Type B pancreatic cell (in vitro differentiated cells): Measurements from ENCODE around the gene CAVIN3. TPM values are rescaled to one million over a fixed set of nuclear protein-coding genes. Genes with fewer than 3 reads are reported as not detected.
"Not testable (repeated sequence)": the region's sequence is repeated elsewhere in the genome, so short reads cannot be mapped to it uniquely, and the experiment has no call there.

Source experiments
- DNase-seq: peaks from one replicate; pipeline ENCODE4 v3.0.0; 2021; ENCODE audit warnings: mixed read lengths; ENCODE audit not compliant: unreplicated experiment; ENCODE audit errors: extremely low spot score
- H3K27ac Mint-ChIP-seq: 2 replicates; pipeline ENCODE4 v1.8.0; 2021; ENCODE audit warnings: mild to moderate bottlenecking, mixed read lengths
- H3K27me3 Mint-ChIP-seq: 2 replicates; pipeline ENCODE4 v1.8.0; 2021; ENCODE audit warnings: mixed read lengths
- H3K36me3 Mint-ChIP-seq: 2 replicates; pipeline ENCODE4 v1.8.0; 2021; ENCODE audit warnings: mixed read lengths
- H3K4me1 Mint-ChIP-seq: one replicate; pipeline ENCODE4 v1.8.0; 2021; ENCODE audit warnings: mixed read lengths; ENCODE audit not compliant: unreplicated experiment
- H3K4me3 Mint-ChIP-seq: 2 replicates; pipeline ENCODE4 v1.8.0; 2021; ENCODE audit warnings: mild to moderate bottlenecking, mixed read lengths
- H3K9me3 Mint-ChIP-seq: 2 replicates; pipeline ENCODE4 v1.8.0; 2021; ENCODE audit warnings: mixed read lengths
- CTCF ChIP-seq: fragments of 200-600 bp; sonication (generic); conservative IDR thresholded peaks from 2 replicates; pipeline ENCODE4 v1.5.0; 2021; ENCODE audit warnings: antibody characterized with exemption, mild to moderate bottlenecking
- total RNA-seq: library from RNA; stranded (reverse); gene quantifications from 2 replicates; pipeline ENCODE4 v1.2.1, GENCODE V29; 2021; ENCODE audit warnings: low replicate concordance

Gene CAVIN3
- total RNA-seq, 1 donor from 2014 or later, result 4.2 TPM

DNA sequence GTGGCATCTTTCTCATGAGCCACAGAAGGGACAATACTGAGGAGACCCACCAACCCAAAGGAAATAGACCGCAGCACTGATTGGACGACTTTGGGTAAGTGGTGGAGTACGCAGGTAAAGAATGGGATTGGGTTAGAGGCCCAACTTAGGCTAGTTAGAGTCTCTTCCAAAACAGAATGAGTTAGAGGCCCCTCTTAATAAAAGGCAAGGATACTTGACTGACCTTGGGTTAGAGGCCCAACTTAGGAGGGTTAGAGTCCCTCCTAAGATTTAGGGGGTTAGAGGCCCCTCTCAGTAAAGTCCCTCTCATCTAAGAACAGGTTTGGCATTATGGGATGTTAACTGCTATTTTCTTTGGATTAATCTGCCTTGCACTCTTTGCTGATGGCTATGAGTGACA, 36.1 kb downstream of the CAVIN3 start:
- H3K36me3 Mint-ChIP-seq, result no peaks in the 10 kb centered on the region
- no peak overlapping the region for H3K4me3 Mint-ChIP-seq
- no peaks in the 10 kb centered on the region for H3K9me3 Mint-ChIP-seq
- no peak for TF ChIP-seq CTCF
- peaks cover 23% of the 10 kb centered on the region for H3K27me3 Mint-ChIP-seq
- no peaks in the 10 kb centered on the region for H3K4me1 Mint-ChIP-seq
- DNase-seq, result no peak
- H3K27ac Mint-ChIP-seq, result no peak overlapping the region

GRCh38 chr11:6283453-6284023, 36.8 kb downstream of the CAVIN3 start:
- no peak for TF ChIP-seq CTCF
- Mint-ChIP-seq H3K27me3 (peaks cover 16% of the 10 kb centered on the region), H3K4me3 (no peak overlapping the region)

GRCh38 chr11:6280809-6281208, 39.5 kb downstream of the CAVIN3 start:
- not testable (repeated sequence) for H3K9me3 Mint-ChIP-seq, H3K4me1 Mint-ChIP-seq, H3K36me3 Mint-ChIP-seq, H3K4me3 Mint-ChIP-seq, H3K27ac Mint-ChIP-seq, DNase-seq
- H3K27me3 Mint-ChIP-seq, result peaks cover 14% of the 10 kb centered on the region

More at GRCh38 chr11:6283453-6284023, 36.8 kb downstream of the CAVIN3 start:
- no peak for DNase-seq
- H3K27ac Mint-ChIP-seq, result no peak overlapping the region
- H3K9me3 Mint-ChIP-seq, result no peaks in the 10 kb centered on the region
- H3K36me3 Mint-ChIP-seq, result no peaks in the 10 kb centered on the region
- no peaks in the 10 kb centered on the region for H3K4me1 Mint-ChIP-seq

- no peaks in the 10 kb centered on the region for H3K4me1 Mint-ChIP-seq
- H3K27ac Mint-ChIP-seq, result no peak overlapping the region
- H3K9me3 Mint-ChIP-seq, result no peaks in the 10 kb centered on the region
- peaks cover 10% of the 10 kb centered on the region for H3K27me3 Mint-ChIP-seq
- no peak for TF ChIP-seq CTCF
- H3K4me3 Mint-ChIP-seq, result no peak overlapping the region
- no peak for DNase-seq
- no peaks in the 10 kb centered on the region for H3K36me3 Mint-ChIP-seq
Measured at GRCh38 chr11:6273188-6273587, 47.1 kb downstream of the CAVIN3 start.

- peaks cover 10% of the 10 kb centered on the region for H3K27me3 Mint-ChIP-seq
- no peak overlapping the region for H3K4me3 Mint-ChIP-seq
- no peak overlapping the region for H3K27ac Mint-ChIP-seq
- DNase-seq, result no peak
- no peaks in the 10 kb centered on the region for H3K9me3 Mint-ChIP-seq
- no peaks in the 10 kb centered on the region for H3K4me1 Mint-ChIP-seq
- TF ChIP-seq CTCF, result no peak
- no peaks in the 10 kb centered on the region for H3K36me3 Mint-ChIP-seq
Measured at GRCh38 chr11:6271598-6271997, 48.7 kb downstream of the CAVIN3 start.

DNA sequence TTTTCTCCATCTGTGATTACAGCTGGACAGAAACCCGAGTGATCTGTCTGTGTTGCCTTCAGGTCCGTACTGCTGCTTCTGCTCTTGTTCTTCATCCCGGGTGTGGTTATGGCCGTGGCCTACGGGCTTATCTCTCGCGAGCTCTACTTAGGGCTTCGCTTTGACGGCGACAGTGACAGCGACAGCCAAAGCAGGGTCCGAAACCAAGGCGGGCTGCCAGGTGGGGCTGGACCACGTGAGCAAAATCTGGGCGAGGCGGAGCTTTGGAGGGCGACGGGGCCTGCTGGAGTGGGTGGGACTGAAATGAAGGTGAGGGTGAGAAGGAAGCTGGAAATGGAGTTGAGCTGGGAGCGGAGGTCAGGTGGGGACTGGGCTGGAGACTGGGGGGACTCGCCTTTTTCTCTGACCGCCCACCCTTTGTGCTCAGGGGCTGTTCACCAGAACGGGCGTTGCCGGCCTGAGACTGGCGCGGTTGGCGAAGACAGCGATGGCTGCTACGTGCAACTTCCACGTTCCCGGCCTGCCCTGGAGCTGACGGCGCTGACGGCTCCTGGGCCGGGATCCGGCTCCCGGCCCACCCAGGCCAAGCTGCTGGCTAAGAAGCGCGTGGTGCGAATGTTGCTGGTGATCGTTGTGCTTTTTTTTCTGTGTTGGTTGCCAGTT, 49.6 kb downstream of the CAVIN3 start:
- Mint-ChIP-seq H3K4me3 (no peak overlapping the region), H3K27me3 (peaks cover 8% of the 10 kb centered on the region), H3K36me3 (no peaks in the 10 kb centered on the region), H3K27ac (no peak overlapping the region), H3K4me1 (no peaks in the 10 kb centered on the region), H3K9me3 (no peaks in the 10 kb centered on the region)
- no peak for TF ChIP-seq CTCF
- DNase-seq, result no peak
